Mesenchymal stem cell (in vitro differentiated cells and primary cell): ENCODE data around the gene NT5C2.

Experiments
- DNase-seq: peaks from one replicate; pipeline ENCODE4 v3.0.0-alpha.2; 2013
- H2AFZ ChIP-seq: one replicate; pipeline ENCODE4 v1.6.1; 2013; ENCODE audit warnings: low read depth, mild to moderate bottlenecking, control low read depth, inconsistent platforms, low read length, moderate library complexity
- H2AK5ac ChIP-seq: 2 replicates; pipeline ENCODE4 v1.6.1; 2013; ENCODE audit warnings: low read length, moderate library complexity, mild to moderate bottlenecking, inconsistent platforms; ENCODE audit not compliant: severe bottlenecking
- H2BK120ac ChIP-seq: one replicate; pipeline ENCODE4 v1.6.1; 2013; ENCODE audit warnings: low read depth, mild to moderate bottlenecking, inconsistent platforms, low read length, moderate library complexity
- H2BK12ac ChIP-seq, 2 experiments: one replicate each; pipeline ENCODE4 v1.6.1; 2013; ENCODE audit warnings: inconsistent platforms in 2 of 2, low read length in 2 of 2, mild to moderate bottlenecking in 2 of 2, moderate library complexity in 2 of 2, control low read depth in 1 of 2
- H2BK15ac ChIP-seq: one replicate; pipeline ENCODE4 v1.6.1; 2013; ENCODE audit warnings: mild to moderate bottlenecking, low read depth, inconsistent platforms; ENCODE audit not compliant: poor library complexity, severe bottlenecking
- H2BK5ac ChIP-seq: 2 replicates; pipeline ENCODE4 v1.6.1; 2013; ENCODE audit warnings: low read depth, mild to moderate bottlenecking, low read length, control low read depth, inconsistent platforms; ENCODE audit not compliant: poor library complexity, severe bottlenecking
- H3K14ac ChIP-seq, 2 experiments: one replicate each; pipeline ENCODE4 v1.6.1; 2013; ENCODE audit warnings: inconsistent platforms in 2 of 2, low read length in 2 of 2, control low read depth in 1 of 2, mild to moderate bottlenecking in 1 of 2, moderate library complexity in 1 of 2
- H3K18ac ChIP-seq, 2 experiments: one replicate each; pipeline ENCODE4 v1.6.1; 2013; ENCODE audit warnings: inconsistent platforms in 2 of 2, low read length in 2 of 2, control low read depth in 1 of 2, low read depth in 1 of 2, mild to moderate bottlenecking in 1 of 2
- H3K23ac ChIP-seq, 2 experiments: one replicate each; pipeline ENCODE4 v1.6.1; 2013; ENCODE audit warnings: inconsistent platforms in 2 of 2, low read length in 2 of 2, mild to moderate bottlenecking in 2 of 2, moderate library complexity in 2 of 2, control low read depth in 1 of 2
- H3K27ac ChIP-seq: 2 replicates; pipeline ENCODE4 v1.5.1; 2013; ENCODE audit warnings: mild to moderate bottlenecking, moderate library complexity, low read length, control low read depth, inconsistent platforms; ENCODE audit not compliant: poor library complexity, severe bottlenecking
- H3K27me3 ChIP-seq, 2 experiments: 2 replicates each; pipeline versions ENCODE4 v1.6.1 to v1.7.0; 2013; ENCODE audit warnings: low read length in 2 of 2, mild to moderate bottlenecking in 2 of 2, moderate library complexity in 2 of 2, control low read depth in 1 of 2, inconsistent platforms in 1 of 2; ENCODE audit not compliant: control insufficient read depth in 1 of 2, insufficient read depth in 1 of 2
- H3K36me3 ChIP-seq, 2 experiments: 2 replicates each; pipeline versions ENCODE4 v1.6.1 to v1.7.0; 2013; ENCODE audit warnings: low read length in 2 of 2, control low read depth in 1 of 2, inconsistent platforms in 1 of 2, low read depth in 1 of 2, mild to moderate bottlenecking in 1 of 2; ENCODE audit not compliant: insufficient read depth in 2 of 2, control insufficient read depth in 1 of 2
- H3K4ac ChIP-seq, 2 experiments: one replicate each; pipeline ENCODE4 v1.6.1; 2013; ENCODE audit warnings: inconsistent platforms in 2 of 2, low read length in 2 of 2, mild to moderate bottlenecking in 2 of 2, moderate library complexity in 2 of 2, control low read depth in 1 of 2, low read depth in 1 of 2
- H3K4me1 ChIP-seq: 2 replicates; pipeline ENCODE4 v1.6.1; 2013; ENCODE audit warnings: low read depth, low read length, control low read depth; ENCODE audit not compliant: control insufficient read depth, insufficient read depth
- H3K4me2 ChIP-seq: 2 replicates; pipeline ENCODE4 v1.6.1; 2013; ENCODE audit warnings: low read length, mild to moderate bottlenecking, inconsistent platforms; ENCODE audit not compliant: poor library complexity, severe bottlenecking
- H3K4me3 ChIP-seq, 2 experiments: 2 replicates each; pipeline versions ENCODE4 v1.5.1 to v1.7.0; 2013; ENCODE audit warnings: low read length in 2 of 2, mild to moderate bottlenecking in 2 of 2, control low read depth in 1 of 2, low read depth in 1 of 2; ENCODE audit not compliant: insufficient read depth in 1 of 2
- H3K79me1 ChIP-seq: replicated peaks from 2 replicates; pipeline ENCODE4 v1.6.1; 2013; ENCODE audit warnings: mild to moderate bottlenecking, control low read depth, low read length, inconsistent platforms; ENCODE audit not compliant: poor library complexity, severe bottlenecking
- H3K9ac ChIP-seq: 2 replicates; pipeline ENCODE4 v1.7.0; 2013; ENCODE audit warnings: mild to moderate bottlenecking, low read length, moderate library complexity
- H3K9me3 ChIP-seq: 2 replicates; pipeline ENCODE4 v1.7.0; 2013; ENCODE audit warnings: mild to moderate bottlenecking, low read length; ENCODE audit not compliant: control insufficient read depth
- H4K8ac ChIP-seq: one replicate; pipeline ENCODE4 v1.6.1; 2013; ENCODE audit warnings: inconsistent platforms, mild to moderate bottlenecking, low read length, moderate library complexity
- H4K91ac ChIP-seq: one replicate; pipeline ENCODE4 v1.6.1; 2013; ENCODE audit warnings: mild to moderate bottlenecking, low read length, inconsistent platforms
- WGBS: methylation state at CpG from one replicate; pipeline ENCODE4 v1.1.7; 2013; ENCODE audit warnings: mixed read lengths; 5-methylcytosine and 5-hydroxymethylcytosine counted together

Gene NT5C2

GRCh38 chr10:103041391-103041790 lies 151.7 kb downstream of the NT5C2 start:
- no peak overlapping the region for H2BK120ac ChIP-seq
- WGBS = 95% methylated on average over 6 of the region's 6 CpGs

GRCh38 chr10:103040418-103040817 lies 152.7 kb downstream of the NT5C2 start:
- H3K36me3 ChIP-seq = no peaks in the 10 kb centered on the region
- no peak overlapping the region for H3K18ac ChIP-seq
- no peak overlapping the region for H3K9ac ChIP-seq
- H2AFZ ChIP-seq = no peak overlapping the region
- peaks cover 2% of the 10 kb centered on the region for H3K4me1 ChIP-seq
- no peak overlapping the region for H4K8ac ChIP-seq
- H2BK12ac ChIP-seq = no peak overlapping the region
- no peak overlapping the region for H4K91ac ChIP-seq
- 55% methylated on average over 4 of the region's 4 CpGs for WGBS
- no peak overlapping the region for H3K4me3 ChIP-seq
- H2AK5ac ChIP-seq = no peak overlapping the region
- no peak overlapping the region for H3K23ac ChIP-seq
- no peak overlapping the region for H3K27ac ChIP-seq
- H2BK15ac ChIP-seq = no peak overlapping the region
- no peak overlapping the region for H2BK5ac ChIP-seq
- no peak overlapping the region for H2BK120ac ChIP-seq
- H3K9me3 ChIP-seq = no peaks in the 10 kb centered on the region
- peak overlapping the region in 1 of 2 experiments; percentile 4 for H3K14ac ChIP-seq
- no peaks in the 10 kb centered on the region for H3K79me1 ChIP-seq
- H3K27me3 ChIP-seq = no peaks in the 10 kb centered on the region
- H3K4me2 ChIP-seq = no peak overlapping the region
- peak; percentile 90 for DNase-seq
- no peak overlapping the region for H3K4ac ChIP-seq

More at GRCh38 chr10:103041391-103041790, 151.7 kb downstream of the NT5C2 start:
- Histone ChIP-seq H3K23ac (no peak overlapping the region), H3K4me2 (no peak overlapping the region), H3K4me1 (peaks cover 2% of the 10 kb centered on the region), H3K18ac (no peak overlapping the region), H2AFZ (no peak overlapping the region), H3K79me1 (no peaks in the 10 kb centered on the region), H3K36me3 (no peaks in the 10 kb centered on the region), H3K14ac (no peak overlapping the region), H3K9ac (no peak overlapping the region), H2AK5ac (no peak overlapping the region), H2BK15ac (no peak overlapping the region), H3K9me3 (no peaks in the 10 kb centered on the region), H3K4me3 (no peak overlapping the region), H3K4ac (no peak overlapping the region), H4K8ac (no peak overlapping the region), H3K27me3 (no peaks in the 10 kb centered on the region), H2BK5ac (no peak overlapping the region), H2BK12ac (no peak overlapping the region), H4K91ac (no peak overlapping the region), H3K27ac (no peak overlapping the region)
- no peak for DNase-seq

GRCh38 chr10:103038570-103038969 lies 154.5 kb downstream of the NT5C2 start:
- Histone ChIP-seq H2AFZ (no peak overlapping the region), H2BK15ac (no peak overlapping the region), H3K27ac (no peak overlapping the region), H3K4me3 (no peak overlapping the region), H2BK12ac (no peak overlapping the region), H2BK5ac (no peak overlapping the region), H4K8ac (no peak overlapping the region), H2BK120ac (no peak overlapping the region), H3K79me1 (no peaks in the 10 kb centered on the region), H3K4ac (no peak overlapping the region), H3K23ac (no peak overlapping the region), H3K4me1 (peaks cover 2% of the 10 kb centered on the region), H3K9me3 (no peaks in the 10 kb centered on the region), H3K18ac (no peak overlapping the region), H3K27me3 (no peaks in the 10 kb centered on the region), H3K14ac (no peak overlapping the region), H3K9ac (no peak overlapping the region), H4K91ac (no peak overlapping the region), H3K36me3 (no peaks in the 10 kb centered on the region), H3K4me2 (no peak overlapping the region), H2AK5ac (no peak overlapping the region)
- no CpG with 5 or more reads among the region's 2 CpGs for WGBS
- peak; percentile 85 for DNase-seq
